AG20443 (cell line): ENCODE data around the gene STAMBPL1.

Experiments
- DNase-seq: peaks from one replicate; pipeline ENCODE4 v3.0.0; 2012; ENCODE audit warnings: low spot score, mixed read lengths

Gene STAMBPL1

GRCh38 chr10:88857831-88858230 is 22.2 kb upstream of the STAMBPL1 start:
- DNase-seq, result no peak

- no peak for DNase-seq
These were observed 21.6 kb upstream of the STAMBPL1 start for GRCh38 chr10:88858491-88858890.

DNA sequence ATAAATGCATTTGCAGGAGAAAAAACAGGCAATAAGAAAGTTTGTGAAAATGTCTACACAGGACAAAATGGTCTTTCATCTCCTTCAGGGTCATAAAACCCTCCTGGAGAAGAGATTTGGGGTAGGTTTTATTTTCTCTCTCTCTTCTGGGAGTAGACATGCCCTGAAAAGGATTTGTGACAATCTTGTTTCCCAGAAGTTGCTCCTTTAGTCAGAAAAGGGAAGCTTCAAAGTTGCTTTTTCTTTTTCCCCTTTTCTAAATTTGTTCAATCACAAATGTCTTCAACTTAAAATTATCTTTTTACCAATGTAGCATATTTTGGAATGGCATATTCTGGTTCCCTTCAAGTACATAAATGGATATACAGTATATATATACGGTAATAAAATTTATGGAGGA is 19.0 kb upstream of the STAMBPL1 start:
- DNase-seq, result no peak

- DNase-seq, result peak; percentile 14
These were observed 14.7 kb upstream of the STAMBPL1 start for GRCh38 chr10:88865281-88865876.

- DNase-seq, result no peak
These were observed 13.6 kb upstream of the STAMBPL1 start for GRCh38 chr10:88866454-88866853.

DNA sequence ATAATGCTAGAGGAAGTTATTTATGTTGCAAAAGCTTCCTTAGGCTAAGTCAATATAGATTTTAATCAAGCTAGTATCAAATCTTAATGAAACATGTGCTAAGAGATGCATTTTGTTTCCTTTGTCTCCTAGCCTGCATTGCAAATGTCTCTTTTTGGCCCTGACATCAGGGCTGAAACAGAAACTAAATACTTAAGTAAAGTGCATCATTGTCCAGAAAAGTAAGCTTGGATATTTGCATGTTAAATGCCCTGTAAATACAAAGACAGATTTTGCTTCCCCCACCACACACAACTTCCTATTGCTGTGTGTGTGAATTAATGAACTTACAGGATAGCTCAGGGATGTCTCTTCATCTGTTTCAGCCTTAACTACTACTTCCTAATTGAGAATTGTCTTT is 10.0 kb upstream of the STAMBPL1 start:
- DNase-seq, result no peak

- no peak for DNase-seq
These were observed 6.3 kb upstream of the STAMBPL1 start for GRCh38 chr10:88873757-88874156.

DNA sequence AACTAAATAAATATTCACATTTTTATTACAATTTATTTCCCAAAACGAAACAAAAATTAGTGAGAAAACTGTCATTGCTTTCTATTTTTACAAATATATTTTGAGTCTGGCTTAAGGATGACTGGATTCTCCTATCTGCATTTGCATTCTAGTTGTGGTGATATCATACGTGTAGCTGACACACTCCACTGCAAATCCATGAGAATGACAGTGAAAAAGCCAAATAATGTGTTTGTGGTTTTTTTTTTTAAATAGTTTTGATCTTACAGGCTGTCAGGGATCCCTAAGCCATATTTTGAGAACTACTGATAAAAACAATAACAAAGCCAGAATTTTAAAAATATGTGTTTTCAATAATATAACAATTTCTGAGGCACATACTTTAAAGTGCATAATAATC is 5.8 kb upstream of the STAMBPL1 start:
- DNase-seq, result peak; percentile 31

GRCh38 chr10:88875081-88875480 is 5.0 kb upstream of the STAMBPL1 start:
- no peak for DNase-seq

DNA sequence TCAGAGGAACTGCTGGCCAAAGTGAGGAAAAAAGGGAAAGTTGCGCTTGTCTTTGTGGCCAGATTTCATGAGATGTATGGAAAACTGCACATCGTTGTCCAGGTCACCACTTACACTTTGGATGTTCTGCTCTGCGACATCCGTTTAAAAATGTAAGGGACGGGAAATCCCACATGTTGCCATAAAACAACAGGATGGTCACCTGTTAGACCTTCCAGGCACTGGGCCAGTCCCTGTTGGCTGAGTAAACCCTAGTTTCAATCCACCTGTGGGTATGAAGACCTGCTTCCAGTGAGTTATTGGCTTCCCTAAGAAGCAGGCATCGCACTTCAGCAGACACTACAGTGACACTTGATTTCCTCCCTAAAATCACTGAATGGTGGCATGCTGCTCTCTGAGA is 2.7 kb upstream of the STAMBPL1 start:
- no peak for DNase-seq

DNA sequence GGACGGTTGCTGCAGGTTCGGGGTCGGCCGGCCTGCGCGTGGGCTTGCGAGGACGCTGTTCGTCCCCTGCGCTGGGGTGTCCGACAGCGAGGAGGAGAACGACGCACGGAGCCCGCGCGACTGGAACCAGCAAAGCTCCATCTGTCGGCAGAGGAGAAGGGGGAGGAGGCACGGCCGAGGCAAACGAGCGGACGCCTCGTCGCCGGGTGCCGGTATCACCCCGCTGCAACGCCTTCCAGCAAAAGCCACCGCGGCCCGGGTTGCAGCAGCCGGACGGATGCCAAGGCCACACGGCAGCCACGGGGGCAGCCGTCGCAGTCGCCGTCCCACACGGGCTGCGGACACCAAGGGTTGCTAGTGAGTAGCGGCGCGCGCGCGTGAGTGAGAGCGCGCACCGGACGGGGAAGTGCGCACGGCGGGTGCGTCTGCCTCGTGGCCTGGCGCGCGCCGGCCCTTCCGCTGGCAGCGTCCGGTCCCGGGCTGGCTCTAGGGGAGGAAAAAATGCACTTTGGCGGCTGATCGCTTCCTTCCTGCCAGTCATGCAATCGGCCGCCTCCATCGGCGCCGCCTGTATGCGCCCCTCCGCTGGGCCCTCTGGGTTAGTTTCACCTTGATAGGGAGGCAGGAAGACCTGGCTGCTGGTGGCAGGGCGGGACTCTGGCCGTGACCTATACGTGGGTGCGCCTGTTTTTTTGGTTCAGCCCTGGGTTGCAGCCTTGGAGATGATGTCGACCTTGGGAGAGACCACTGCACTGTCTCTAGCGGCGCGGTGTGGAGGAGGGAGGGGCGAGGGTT is 434 bp downstream of the STAMBPL1 start:
- peak; percentile 90 for DNase-seq

- no peak for DNase-seq
These were observed 1.3 kb downstream of the STAMBPL1 start for GRCh38 chr10:88881320-88881719.

DNA sequence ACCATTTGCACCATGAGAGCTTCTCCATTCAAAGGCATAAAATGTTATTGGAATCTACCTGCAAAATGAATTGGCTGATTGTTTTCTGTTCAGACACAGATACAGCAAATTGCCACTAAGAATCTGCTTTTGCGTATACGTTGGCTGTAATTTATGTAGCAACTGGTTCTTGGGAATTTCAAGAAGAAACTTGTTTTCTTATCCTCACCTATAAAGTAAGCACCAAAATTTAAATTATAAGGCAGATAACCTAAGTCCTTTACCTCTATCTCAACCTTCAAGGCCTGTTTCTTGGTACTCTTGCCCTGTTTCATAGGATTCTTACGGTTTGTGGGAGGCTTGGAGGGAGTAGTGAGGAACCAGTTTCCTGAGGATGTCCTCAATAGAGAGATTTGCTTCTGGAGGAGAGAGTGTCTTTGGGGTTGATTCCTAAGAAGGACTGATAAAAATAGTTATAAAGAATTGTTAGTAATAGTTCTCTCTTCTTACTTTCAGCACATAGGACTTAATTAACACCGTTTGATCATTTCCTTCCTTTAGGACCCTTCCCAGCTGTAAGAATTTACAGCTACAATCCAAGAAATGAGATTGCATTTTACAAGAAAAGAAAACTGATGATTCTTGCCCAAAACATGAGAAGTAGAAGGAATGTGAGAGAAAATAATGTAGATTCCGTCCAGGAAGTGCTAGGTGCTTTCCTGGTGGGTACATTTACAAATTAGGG is 2.0 kb downstream of the STAMBPL1 start:
- no peak for DNase-seq

DNA sequence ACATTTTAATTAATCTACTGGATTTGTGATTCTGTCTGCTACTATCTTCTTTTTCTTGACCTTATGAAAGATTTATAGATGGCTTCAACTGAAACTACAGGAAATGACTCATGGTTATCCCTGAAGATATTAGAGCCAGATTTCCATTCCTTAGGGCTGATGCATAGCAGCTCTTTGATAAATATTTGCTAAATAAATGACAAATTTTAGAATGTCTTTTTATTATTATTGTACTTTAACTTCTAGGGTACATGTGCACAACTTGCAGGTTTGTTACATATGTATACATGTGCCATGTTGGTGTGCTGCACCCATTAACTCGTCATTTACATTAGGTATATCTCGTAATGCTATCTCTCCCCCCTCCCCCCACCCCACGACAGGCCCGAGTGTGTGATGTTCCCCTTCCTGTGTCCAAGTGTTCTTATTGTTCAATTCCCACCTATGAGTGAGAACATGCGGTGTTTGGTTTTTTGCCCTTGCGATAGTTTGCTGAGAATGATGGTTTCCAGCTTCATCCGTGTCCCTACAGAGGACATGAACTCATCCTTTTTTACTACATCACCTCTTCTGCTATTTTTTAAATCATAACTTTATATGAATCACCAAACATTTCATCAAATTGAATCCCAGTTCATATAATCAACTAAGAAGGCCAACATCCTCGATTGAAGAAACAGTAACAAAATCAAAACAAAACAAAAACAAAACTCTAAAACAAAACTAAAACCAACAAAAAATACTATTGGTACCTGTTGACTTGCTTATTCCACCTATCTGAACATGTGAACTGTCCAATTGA is 2.8 kb downstream of the STAMBPL1 start:
- peak; percentile 45 for DNase-seq

GRCh38 chr10:88883448-88883809 is 3.4 kb downstream of the STAMBPL1 start:
- no peak for DNase-seq

DNA sequence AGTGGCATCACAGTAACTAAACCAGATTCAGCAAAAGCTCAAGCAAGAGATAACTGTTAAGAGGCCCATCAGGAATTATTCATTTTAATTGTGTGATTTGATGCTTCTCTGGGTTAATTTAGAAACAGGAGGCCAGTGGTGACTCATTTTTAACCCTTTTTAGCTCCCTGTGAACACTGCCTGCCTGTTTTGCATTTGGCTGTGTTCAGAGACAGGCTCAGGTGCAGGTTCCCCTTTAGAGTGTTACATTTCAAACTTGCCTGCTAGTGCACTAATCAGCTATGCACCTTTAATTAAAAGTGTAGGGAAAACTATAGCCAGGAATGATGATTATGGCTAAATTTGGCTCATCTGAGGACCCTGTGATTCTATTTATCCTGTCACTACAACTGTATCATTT is 6.5 kb downstream of the STAMBPL1 start:
- DNase-seq, result no peak

DNA sequence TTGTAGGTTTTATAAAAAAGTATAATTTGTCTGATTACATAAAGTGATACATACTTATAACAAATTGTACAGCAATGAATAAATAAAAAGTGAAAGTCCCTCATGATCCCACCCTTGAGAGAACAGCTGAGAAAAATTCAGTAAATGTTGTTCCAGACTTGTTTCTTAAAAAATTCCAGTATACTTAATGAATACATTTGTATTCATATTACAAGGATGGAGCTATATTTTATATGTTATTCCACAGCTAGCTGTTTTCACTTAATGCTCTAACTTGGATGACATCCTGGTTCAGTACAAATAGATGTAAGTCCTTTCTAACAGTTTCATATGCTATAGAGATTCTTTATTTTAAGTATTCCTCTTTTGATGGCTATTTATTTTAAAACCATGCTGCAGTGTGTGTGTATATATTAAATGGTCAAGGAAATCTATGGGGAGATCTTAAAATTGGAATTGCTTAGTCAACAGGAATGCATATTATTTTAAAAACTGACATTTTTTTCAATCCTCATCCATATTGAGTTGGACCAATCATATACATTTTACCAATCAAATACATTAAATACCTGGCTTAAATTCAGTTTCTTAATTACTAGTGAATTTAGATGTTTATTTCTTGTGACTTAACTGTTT is 8.9 kb downstream of the STAMBPL1 start:
- DNase-seq, result no peak

DNA sequence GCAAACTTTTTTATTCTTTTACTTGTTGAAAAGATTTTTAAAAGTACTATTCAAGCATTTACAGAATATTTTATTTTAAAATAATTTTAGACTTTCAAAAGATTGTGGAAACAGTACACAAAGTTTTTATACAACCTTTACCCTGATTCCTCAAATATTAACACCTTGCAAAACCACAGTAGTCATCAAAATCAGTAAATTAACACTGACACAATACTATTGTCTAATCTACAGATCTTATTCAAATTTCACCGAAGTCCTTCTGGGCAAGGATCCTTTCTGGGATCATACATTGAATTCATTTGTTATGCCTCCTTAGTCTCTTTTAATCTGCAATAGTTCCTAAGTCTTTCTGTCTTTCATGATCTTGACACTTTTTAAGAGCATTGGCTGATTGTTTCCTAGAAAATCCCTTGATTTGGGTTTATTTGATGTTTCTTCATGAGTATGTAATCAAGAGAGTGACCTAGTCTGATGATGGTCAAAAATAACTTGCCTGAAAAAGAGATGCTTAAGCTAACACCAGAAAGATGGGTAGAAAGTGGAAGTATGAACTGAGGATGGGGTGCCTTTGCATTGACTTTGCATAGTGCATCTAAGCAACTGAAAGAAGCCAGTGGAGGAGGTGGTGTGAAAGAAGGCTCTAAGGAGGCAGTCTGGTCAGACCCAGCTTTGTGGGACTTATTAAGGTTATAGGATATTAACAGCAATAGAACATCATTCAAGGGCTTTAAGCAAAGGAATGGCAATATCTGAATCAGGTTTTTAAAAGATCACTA is 9.7 kb downstream of the STAMBPL1 start:
- no peak for DNase-seq

- no peak for DNase-seq
These were observed 10.8 kb downstream of the STAMBPL1 start for GRCh38 chr10:88890681-88891381.

- DNase-seq, result peak; percentile 52
These were observed 12.3 kb downstream of the STAMBPL1 start for GRCh38 chr10:88892222-88892967.
